ENCODE measurements around the gene SV2B.

DNA sequence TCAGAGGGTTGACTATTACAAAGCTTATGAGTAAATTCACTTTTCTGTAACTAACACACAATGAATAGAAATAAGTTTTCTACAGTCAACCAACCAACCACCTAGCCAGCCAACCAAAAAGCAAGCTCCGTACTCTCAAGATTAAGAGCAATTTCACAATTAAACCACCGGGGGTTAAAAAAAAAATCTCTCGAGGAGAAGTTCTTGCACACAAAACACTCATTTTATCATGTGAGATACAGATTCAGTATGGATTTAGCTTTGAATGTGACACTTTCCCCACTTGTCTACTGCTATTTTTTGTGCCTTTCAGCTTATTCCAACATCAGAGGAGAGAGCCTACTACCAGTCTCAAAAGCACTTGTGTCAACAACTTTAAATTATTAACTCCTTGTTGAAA lies 135.3 kb downstream of the SV2B start:
- TF ChIP-seq, protein P1, sequence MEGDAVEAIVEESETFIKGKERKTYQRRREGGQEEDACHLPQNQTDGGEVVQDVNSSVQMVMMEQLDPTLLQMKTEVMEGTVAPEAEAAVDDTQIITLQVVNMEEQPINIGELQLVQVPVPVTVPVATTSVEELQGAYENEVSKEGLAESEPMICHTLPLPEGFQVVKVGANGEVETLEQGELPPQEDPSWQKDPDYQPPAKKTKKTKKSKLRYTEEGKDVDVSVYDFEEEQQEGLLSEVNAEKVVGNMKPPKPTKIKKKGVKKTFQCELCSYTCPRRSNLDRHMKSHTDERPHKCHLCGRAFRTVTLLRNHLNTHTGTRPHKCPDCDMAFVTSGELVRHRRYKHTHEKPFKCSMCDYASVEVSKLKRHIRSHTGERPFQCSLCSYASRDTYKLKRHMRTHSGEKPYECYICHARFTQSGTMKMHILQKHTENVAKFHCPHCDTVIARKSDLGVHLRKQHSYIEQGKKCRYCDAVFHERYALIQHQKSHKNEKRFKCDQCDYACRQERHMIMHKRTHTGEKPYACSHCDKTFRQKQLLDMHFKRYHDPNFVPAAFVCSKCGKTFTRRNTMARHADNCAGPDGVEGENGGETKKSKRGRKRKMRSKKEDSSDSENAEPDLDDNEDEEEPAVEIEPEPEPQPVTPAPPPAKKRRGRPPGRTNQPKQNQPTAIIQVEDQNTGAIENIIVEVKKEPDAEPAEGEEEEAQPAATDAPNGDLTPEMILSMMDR (IDR thresholded peaks at IDR 0.05), result no peak
- no peak for TF ChIP-seq POLR2A (IDR thresholded peaks at IDR 0.05)

Measured in testis (tissue), 2 donors.